Gastrocnemius medialis (tissue), 4 donors: ENCODE results near the gene NDOR1. TPM values are rescaled to one million over a fixed set of nuclear protein-coding genes. Genes with fewer than 3 reads are reported as not detected.
"Not testable (repeated sequence)": the region's sequence is repeated elsewhere in the genome, so short reads cannot be mapped to it uniquely, and the experiment has no call there.

Experiments used
- ATAC-seq, 2 donors: fragments of 150-250 bp; one replicate each; pipeline ENCODE4 v1.9.1; 2016
- DNase-seq, 2 donors: peaks; one replicate each; pipeline ENCODE4 v3.0.0-alpha.2; 2019
- H3K27ac ChIP-seq, 4 donors: fragments of 200-600 bp; sonication (generic); 1 replicate in 1 of 4; 2 replicates in 3 of 4; pipeline ENCODE4 v1.5.1; 2016 to 2018; ENCODE audit warnings: mild to moderate bottlenecking in 2 of 4, moderate library complexity in 1 of 4
- H3K27me3 ChIP-seq, 3 donors: fragments of 200-600 bp; sonication (generic) in 2 of 3; 1 replicate in 1 of 3; 2 replicates in 2 of 3; pipeline versions ENCODE4 v1.5.1 to v1.6.0; 2016 to 2019; ENCODE audit warnings: mild to moderate bottlenecking in 1 of 3, moderate library complexity in 1 of 3
- H3K36me3 ChIP-seq, 2 donors: fragments of 200-600 bp; sonication (generic) in 1 of 2; one replicate each; pipeline ENCODE4 v1.5.1; 2017 to 2018
- H3K4me1 ChIP-seq, 2 donors: fragments of 200-600 bp; sonication (generic) in 1 of 2; one replicate each; pipeline ENCODE4 v1.5.1; 2016 to 2017; ENCODE audit warnings: mild to moderate bottlenecking in 2 of 2
- H3K4me3 ChIP-seq, 4 donors: fragments of 200-600 bp; sonication (generic) in 3 of 4; 1 replicate in 1 of 4; 2 replicates in 3 of 4; pipeline ENCODE4 v1.5.1; 2016 to 2019; ENCODE audit warnings: mild to moderate bottlenecking in 2 of 4
- H3K9me3 ChIP-seq, 3 donors: fragments of 200-600 bp; sonication (generic) in 2 of 3; 1 replicate in 1 of 3; 2 replicates in 2 of 3; pipeline ENCODE4 v1.5.1; 2016 to 2019
- POLR2A ChIP-seq, 2 donors: fragments of 450-650 bp; IDR thresholded peaks; one replicate each; pipeline ENCODE4 v1.6.1; 2017; ENCODE audit warnings: antibody characterized with exemption in 2 of 2, mild to moderate bottlenecking in 2 of 2, moderate library complexity in 2 of 2
- in situ Hi-C, 4 donors: fragments of 200-750 bp; cut with MboI; loops; one replicate each; pipeline versions ENCODE4 v1.15.0 to v1.8.0; 2017; ENCODE audit warnings: low sequenced_read_pairs in 4 of 4
- intact Hi-C: fragments of 100-400 bp; cut with DNase I; formaldehyde crosslinking; loops from one replicate; pipeline ENCODE4 v1.15.1; 2023; ENCODE audit warnings: low total_unique reads
- total RNA-seq, 4 donors: library from RNA; depleted of rRNA; stranded (reverse); fragments of >200 nt; gene quantifications; one replicate each; pipeline versions ENCODE4 v1.1.0 to v1.2.3, GENCODE V29; 2016
- TF ChIP-seq, protein P1 (sequence below), 5 experiments: fragments of 450-650 bp in 3 of 5; fragments of 200-600 bp in 2 of 5; sonication (generic) in 2 of 5; IDR thresholded peaks in 4 of 5; conservative IDR thresholded peaks in 1 of 5; 1 replicate in 4 of 5; 2 replicates in 1 of 5; pipeline ENCODE4 v1.5.1; 2016 to 2019; ENCODE audit warnings: antibody characterized with exemption in 5 of 5, mild to moderate bottlenecking in 3 of 5, moderate library complexity in 3 of 5

NDOR1 gene
- total RNA-seq, 4 donors from 2014 or later: 2.4 to 5.0 (median 4.1) TPM

- DNase-seq, H3K4me3 ChIP-seq, H3K9me3 ChIP-seq, H3K27me3 ChIP-seq, ATAC-seq, in situ Hi-C loops, H3K4me1 ChIP-seq: not testable (repeated sequence)
- intact Hi-C loops: loop anchor here (2.0 kb wide), 1 partner anchor 26 kb away; no protein-coding TSS in a partner anchor
- TF ChIP-seq, protein P1, sequence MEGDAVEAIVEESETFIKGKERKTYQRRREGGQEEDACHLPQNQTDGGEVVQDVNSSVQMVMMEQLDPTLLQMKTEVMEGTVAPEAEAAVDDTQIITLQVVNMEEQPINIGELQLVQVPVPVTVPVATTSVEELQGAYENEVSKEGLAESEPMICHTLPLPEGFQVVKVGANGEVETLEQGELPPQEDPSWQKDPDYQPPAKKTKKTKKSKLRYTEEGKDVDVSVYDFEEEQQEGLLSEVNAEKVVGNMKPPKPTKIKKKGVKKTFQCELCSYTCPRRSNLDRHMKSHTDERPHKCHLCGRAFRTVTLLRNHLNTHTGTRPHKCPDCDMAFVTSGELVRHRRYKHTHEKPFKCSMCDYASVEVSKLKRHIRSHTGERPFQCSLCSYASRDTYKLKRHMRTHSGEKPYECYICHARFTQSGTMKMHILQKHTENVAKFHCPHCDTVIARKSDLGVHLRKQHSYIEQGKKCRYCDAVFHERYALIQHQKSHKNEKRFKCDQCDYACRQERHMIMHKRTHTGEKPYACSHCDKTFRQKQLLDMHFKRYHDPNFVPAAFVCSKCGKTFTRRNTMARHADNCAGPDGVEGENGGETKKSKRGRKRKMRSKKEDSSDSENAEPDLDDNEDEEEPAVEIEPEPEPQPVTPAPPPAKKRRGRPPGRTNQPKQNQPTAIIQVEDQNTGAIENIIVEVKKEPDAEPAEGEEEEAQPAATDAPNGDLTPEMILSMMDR (IDR thresholded peaks at IDR 0.05 in 4 of 5, conservative IDR thresholded peaks at IDR 0.05 in 1 of 5): peak; percentile 45 to 67 (median 53)
- H3K36me3 ChIP-seq: peaks cover 0 to 47% of the 10 kb centered on the region in 2 donors
- peak overlapping the region in 2 of 4 donors; percentile 25 to 26 for H3K27ac ChIP-seq
Measured at GRCh38 chr9:137262173-137262908, 56.8 kb downstream of the NDOR1 start.

- Histone ChIP-seq H3K9me3 (no peaks in the 10 kb centered on the region), H3K27ac (no peak overlapping the region), H3K36me3 (peaks cover 0 to 44% of the 10 kb centered on the region in 2 donors), H3K4me3 (no peak overlapping the region), H3K4me1 (peaks cover 4 to 8% of the 10 kb centered on the region in 2 donors), H3K27me3 (no peaks in the 10 kb centered on the region)
- ATAC-seq: no peak
- in situ Hi-C loops: no loop called here
- TF ChIP-seq, protein P1 (IDR thresholded peaks at IDR 0.05 in 4 of 5, conservative IDR thresholded peaks at IDR 0.05 in 1 of 5): no peak
- no peak for TF ChIP-seq POLR2A (IDR thresholded peaks at IDR 0.05)
- intact Hi-C loops: loop anchor here (2.0 kb wide), 1 partner anchor 26 kb away; no protein-coding TSS in a partner anchor
- DNase-seq: no peak
Measured at GRCh38 chr9:137262909-137263285, 57.4 kb downstream of the NDOR1 start.

DNA sequence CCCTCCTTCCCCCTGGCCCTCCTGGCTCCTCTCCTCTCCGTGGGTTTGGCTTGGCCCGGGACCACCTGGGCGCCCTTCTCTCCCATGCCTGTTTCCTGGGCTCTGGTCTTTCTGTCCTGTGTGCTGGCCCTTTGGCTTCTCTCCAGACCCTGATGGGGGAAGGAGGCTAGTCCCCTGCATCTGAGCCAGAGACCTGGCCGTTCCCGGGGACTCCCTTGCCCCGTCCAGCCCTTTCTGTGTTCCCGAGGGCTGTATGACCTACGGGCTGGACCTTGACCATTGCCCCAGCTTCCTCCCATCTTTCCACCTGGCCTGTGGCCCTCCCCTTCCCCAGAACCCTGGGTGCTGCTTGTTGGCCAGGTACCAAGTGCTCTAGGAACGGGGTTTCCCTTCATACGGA is 58.0 kb downstream of the NDOR1 start:
- TF ChIP-seq POLR2A (IDR thresholded peaks at IDR 0.05): no peak
- TF ChIP-seq, protein P1 (IDR thresholded peaks at IDR 0.05 in 4 of 5, conservative IDR thresholded peaks at IDR 0.05 in 1 of 5): no peak

GRCh38 chr9:137264067-137264466 is 58.6 kb downstream of the NDOR1 start:
- Histone ChIP-seq H3K9me3 (no peaks in the 10 kb centered on the region), H3K4me3 (no peak overlapping the region), H3K4me1 (peaks cover 15 to 19% of the 10 kb centered on the region in 2 donors), H3K36me3 (peaks cover 0 to 34% of the 10 kb centered on the region in 2 donors), H3K27ac (no peak overlapping the region), H3K27me3 (no peaks in the 10 kb centered on the region)
- DNase-seq (no peak), ATAC-seq (no peak)
- TF ChIP-seq, protein P1 (IDR thresholded peaks at IDR 0.05 in 4 of 5, conservative IDR thresholded peaks at IDR 0.05 in 1 of 5): no peak
- TF ChIP-seq POLR2A (IDR thresholded peaks at IDR 0.05): no peak
- in situ Hi-C loops (no loop called here), intact Hi-C loops (no loop called here)

More for the DNA sequence above, 58.0 kb downstream of the NDOR1 start:
- Histone ChIP-seq H3K4me3 (no peak overlapping the region), H3K9me3 (no peaks in the 10 kb centered on the region), H3K4me1 (peaks cover 11 to 14% of the 10 kb centered on the region in 2 donors), H3K36me3 (peaks cover 0 to 39% of the 10 kb centered on the region in 2 donors), H3K27me3 (no peaks in the 10 kb centered on the region), H3K27ac (no peak overlapping the region)
- in situ Hi-C loops (no loop called here), intact Hi-C loops (loop anchor here (2.0 kb wide), 1 partner anchor 27 kb away; no protein-coding TSS in a partner anchor)
- DNase-seq (no peak), ATAC-seq (no peak)
